HG03469 (cell line): ENCODE results near the gene NAPEPLD.
"Not testable (repeated sequence)": the region's sequence is repeated elsewhere in the genome, so short reads cannot be mapped to it uniquely, and the experiment has no call there.

Experiments
- ATAC-seq: cut with Tn5 transposase; IDR thresholded peaks from one replicate; pipeline ENCODE4 v1.9.1; 2021; ENCODE audit warnings: mild to moderate bottlenecking, moderate library complexity, moderate number of reproducible peaks; ENCODE audit not compliant: unreplicated experiment

Gene NAPEPLD

DNA sequence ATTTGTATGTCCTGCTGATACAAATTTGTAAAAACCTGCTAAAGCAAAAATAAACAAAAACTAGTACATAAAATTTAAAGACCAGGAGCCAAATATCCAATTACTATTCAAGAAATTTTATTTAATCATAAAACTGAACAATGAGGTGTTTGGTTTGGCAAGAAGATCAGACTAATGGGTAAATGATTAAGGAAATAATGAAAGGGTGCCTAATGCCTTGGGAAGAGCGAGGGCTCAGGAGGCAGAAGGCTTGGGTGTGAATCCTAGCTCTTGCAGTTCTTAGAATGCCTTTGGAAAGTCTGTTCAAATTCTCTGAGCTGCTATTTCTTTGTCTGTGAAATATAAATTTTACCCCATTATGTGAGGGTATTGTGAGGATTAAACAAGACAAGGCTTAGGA, 32.4 kb downstream of the NAPEPLD start:
- no peak for ATAC-seq

DNA sequence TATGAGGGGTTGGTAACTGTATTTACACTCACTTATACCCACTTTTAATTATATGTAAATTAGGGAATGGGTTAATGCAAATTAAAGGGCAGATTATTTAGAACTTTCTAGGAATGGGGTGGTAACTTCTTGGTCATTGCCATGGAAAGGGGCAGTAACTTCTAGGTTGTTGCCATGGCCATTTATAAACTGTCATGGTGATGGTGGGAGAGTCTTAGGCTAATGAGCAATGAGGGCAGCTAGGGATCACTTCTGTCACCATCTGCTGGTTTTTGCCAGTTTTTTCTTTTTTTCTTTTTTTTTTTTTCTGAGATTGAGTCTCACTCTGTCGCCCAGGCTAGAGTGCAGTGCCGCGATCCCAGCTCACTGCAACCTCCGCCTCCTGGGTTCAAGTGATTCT, 33.1 kb downstream of the NAPEPLD start:
- ATAC-seq: no peak

DNA sequence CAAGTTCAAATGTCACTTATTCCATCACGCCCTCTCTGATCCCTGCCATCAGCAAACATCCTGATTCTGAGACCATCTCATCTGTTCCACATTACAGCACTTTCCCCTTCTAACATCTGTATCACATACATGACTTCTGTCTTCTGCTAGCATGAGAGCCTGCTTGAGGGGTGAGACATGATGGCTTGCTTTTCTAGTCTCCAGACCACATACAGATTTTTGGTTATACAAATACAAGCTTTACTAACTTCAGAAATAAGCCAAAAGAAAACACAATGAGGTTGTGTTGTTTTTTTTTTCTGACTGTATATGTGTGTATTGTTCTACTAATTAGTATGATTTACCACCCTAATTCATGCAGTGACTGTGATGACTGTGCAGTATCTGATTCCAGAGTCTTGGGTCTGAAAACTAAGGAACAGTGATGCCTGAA, 34.3 kb downstream of the NAPEPLD start:
- no peak for ATAC-seq

DNA sequence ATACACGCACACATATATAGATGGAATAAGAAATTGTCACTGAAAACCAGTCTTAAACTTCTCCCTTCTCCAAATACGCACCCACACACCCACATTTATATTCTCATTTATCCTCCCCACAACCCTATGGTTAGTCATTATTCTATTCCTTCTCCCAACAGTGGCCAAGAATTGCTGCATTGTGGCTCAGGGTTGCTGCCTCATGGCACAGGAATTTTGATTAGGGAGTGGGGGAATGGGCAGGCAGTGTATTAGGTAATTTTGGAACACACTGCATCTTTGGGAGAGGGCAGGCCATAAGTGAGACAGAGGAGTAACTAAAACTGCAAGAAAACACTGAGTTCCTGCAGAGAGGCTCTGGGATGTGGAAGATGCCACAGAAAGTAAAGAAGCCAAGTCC, 35.7 kb downstream of the NAPEPLD start:
- ATAC-seq: no peak

DNA sequence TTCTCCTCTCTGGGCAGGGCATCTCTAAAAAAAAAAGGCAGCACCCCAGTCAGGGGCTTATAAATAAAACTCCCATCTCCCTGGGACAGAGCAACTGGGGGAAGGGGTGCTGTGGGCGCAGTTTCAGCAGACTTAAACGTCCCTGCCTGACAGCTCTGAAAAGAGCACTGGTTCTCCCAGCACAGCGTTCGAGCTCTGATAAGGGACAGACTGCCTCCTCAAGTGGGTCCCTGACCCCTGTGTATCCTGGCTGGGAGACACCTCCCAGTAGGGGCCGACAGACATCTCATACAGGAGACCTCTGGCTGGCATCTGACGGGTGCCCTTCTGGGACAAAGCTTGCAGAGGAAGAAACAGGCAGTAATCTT, 42.2 kb downstream of the NAPEPLD start:
- ATAC-seq: not testable (repeated sequence)

DNA sequence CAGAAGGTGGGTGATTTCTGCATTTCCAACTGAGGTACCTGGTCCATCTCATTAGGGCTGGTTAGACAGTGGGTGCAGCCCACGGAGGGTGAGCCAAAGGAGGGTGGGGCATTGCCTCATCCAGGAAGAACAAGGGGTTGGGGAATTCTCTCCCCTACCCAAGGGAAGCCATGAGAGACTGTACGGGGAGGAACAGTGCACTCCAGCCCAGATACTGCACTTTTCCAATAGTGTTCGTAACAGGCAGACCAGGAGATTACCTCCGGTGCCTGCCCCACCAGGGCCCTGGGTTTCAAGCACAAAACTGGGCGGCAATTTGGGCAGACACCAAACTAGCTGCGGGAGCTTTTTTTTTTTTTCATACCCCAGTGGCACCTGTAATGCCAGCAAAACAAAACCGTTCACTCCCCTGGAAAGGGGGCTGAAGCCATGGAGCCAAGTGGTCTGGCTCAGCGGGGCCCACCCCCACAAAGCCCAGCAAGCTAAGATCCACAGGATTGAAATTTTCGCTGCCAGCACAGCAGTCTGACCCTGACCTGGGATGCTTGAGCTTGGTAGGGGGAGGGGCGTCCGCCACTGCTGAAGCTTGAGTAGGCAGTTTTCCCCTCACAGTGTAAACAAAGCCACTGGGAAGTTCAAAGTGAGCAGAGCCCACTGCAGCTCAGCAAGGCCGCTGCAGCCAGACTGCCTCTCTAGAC, 42.7 kb downstream of the NAPEPLD start:
- ATAC-seq: no peak

DNA sequence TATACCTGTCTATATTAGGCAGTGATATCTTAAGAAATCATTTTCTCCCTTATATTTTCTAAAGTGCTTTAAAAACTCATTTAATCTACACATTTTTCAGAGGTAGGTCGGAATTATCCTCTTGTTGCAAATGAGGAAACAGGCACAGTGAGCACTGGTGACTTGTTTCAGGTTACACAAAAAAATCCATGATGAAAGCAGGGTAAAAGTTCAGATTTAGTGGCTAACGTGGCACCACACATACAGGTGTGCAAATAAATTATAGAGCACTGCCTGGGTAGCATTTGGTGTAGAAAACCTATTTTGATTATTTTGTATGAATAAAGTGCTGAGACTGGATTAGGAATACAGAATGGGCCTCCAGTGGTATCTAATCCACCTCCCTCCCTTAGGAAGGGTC, 47.4 kb downstream of the NAPEPLD start:
- ATAC-seq: no peak

DNA sequence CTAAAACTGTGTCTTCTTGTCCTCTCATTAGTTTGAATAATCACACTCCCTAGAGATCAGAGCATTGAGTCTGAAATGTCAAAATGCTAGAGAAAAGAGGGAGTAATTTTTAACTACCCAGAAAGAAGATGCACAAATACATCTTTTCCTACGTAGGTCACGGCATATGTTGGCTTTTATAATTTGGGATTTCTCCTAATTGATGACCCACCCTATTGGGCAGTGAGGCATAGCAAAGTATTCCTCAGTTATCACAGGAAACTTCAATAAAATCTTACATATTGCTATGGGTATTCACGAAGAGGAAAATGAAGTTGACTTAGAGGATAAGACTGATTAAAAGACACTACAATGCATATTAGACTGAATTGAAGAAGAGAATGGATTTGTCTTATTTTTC, 48.6 kb downstream of the NAPEPLD start:
- no peak for ATAC-seq

DNA sequence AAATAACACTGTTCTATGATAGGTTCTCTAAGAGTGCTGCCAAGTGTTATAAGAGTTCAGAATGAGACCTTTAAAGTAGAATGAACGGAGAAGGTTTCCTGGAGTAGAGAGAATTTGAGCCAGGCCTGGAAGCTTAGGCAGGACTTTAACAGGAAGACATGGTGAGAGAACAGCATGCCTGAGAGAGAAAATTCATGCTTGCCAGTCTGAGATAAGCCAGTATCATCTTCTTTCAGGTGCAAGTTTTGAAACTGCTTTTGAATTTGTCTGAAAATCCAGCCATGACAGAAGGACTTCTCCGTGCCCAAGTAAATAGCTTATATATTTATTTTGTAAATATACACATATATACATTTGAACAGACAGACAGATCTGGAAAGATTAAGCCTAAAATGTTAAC, 51.9 kb downstream of the NAPEPLD start:
- ATAC-seq: no peak

DNA sequence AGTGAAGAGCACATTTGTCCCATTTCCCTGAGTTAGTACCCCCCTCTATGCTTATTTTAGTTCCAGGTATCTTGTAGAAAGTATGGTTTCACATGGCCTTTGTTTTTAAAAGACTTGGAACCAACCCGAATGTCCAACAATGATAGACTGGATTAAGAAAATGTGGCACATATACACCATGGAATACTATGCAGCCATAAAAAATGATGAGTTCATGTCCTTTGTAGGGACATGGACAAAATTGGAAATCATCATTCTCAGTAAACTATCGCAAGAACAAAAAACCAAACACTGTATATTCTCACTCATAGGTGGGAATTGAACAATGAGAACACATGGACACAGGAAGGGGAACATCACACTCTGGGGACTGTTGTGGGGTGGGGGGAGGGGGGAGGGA, 53.3 kb downstream of the NAPEPLD start:
- ATAC-seq: not testable (repeated sequence)

DNA sequence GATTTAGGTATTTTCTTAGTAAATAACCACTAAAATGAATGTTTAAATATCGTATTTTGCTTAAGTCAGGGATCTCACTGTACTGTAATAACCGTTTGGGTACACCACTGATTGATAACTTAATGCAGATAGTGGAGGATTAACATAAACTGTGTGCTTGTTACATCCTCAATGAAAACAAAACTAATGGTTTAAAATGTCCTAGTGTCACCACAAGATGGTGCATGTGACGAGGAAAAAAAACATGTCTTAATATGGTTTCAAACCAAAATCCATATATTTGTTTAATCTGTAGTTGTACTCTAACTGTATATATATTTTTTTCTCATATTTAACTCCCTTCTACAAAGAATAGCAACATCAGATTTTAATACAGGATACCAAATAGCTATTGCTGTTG, 54.8 kb downstream of the NAPEPLD start:
- no peak for ATAC-seq

DNA sequence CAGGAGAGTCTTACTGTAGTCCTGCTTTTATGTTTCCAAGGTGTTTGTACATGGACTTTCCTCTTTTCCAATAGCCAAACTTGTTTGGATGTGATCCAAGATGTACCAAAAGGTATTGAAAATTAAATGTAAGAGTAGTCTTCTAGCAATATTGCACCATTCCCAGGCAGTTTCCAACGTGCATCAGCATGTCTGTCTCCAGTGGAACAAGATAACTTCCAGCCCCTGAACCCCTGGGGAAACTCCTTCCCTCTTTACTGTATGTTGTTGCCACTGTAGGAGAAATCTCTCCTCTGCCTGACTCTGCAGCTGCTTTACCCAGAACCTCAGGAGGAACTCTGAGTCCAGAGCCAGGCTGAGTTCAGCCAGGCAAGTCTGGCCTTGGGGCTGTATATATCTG, 55.5 kb downstream of the NAPEPLD start:
- ATAC-seq: no peak

DNA sequence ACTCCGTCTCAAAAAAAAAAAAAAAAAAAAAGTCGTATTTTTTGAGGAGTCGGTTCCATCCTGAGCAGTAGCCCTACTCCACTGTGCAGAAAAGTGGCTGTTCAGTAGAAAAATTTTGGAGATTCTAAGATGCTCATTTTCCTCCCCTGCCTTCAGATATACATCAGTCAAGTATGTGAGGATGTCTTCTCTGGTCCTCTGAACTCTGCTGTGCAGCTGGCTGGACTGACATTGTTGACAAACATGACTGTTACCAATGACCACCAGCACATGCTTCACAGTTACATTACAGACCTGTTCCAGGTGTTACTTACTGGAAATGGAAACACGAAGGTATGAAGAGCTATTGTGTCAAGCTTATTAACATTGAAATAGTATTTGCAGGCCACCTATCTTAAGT, 56.6 kb downstream of the NAPEPLD start:
- ATAC-seq: not testable (repeated sequence)

DNA sequence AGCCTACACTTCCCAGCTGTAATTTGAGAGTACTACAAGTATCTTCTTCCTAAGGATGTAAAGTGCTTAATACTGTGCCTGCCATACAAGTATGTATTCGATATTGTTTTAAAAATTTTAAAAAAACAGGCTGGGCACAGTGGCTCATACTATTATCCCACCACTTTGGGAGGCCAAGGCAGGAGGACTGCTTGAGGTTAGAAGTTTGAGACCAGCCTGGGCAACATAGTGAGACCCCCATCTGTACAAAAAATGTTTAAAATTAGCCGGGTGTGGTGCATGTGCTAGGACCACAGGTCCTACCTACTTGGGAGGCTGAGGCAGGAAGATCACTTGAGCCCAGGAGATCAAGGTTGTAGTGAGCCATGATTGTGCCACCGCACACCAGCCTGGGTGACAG, 65.7 kb downstream of the NAPEPLD start:
- ATAC-seq: no peak

DNA sequence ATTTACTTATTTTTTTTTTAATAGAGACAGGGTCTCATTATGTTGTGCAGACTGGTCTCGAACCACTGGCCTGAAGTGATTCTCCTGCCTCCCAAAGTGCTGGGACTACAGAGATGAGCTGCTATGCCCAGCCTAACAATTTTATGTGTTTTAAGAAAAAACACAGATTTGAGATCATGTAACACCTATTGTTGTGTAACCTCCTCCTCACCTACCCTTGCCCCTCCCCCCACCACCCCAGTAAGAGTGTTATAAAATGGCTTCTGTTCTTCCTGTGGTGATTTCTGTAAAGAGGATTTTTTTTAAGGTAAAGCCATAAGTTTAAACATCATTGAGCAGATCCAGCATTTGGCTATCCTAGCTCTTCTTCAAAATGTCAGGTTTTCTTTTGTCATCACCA, 66.4 kb downstream of the NAPEPLD start:
- ATAC-seq: no peak

DNA sequence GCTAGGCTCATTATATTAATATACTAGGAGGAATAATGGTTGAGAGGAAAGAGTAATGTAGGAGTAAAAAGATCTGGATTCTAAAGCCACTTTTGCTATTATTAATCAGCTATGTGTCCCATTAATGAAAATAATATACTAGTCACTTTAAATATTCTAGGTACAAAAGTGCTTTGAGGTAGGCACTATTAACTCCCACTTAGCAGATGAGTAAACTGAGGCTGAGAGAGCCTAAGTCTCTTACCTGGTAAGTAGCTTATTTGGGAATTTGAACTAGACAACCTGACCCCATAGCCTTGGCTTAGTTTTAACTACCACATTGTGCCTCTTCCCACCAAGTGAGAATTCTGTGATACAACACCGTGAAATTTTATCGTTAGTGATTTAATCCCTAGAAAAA, 68.0 kb downstream of the NAPEPLD start:
- ATAC-seq: no peak

DNA sequence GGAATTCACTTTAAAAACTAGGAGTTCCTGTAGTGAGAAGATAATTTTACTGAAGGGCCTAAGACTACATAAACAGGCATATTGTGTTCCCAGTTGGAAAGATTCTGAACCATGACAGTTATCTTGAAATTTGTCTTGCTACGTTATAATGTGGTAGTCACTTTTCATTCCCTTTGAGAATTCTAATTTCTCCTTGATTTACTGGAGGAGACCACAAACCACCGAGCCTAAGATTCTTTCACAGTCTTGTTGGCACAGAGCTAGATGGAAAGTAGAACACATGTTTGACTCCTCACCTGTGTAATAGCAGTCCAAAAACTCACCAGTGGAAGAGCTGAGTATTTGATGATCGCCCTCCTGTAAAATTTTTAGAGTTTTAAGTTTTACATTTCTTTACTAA, 69.1 kb downstream of the NAPEPLD start:
- no peak for ATAC-seq

DNA sequence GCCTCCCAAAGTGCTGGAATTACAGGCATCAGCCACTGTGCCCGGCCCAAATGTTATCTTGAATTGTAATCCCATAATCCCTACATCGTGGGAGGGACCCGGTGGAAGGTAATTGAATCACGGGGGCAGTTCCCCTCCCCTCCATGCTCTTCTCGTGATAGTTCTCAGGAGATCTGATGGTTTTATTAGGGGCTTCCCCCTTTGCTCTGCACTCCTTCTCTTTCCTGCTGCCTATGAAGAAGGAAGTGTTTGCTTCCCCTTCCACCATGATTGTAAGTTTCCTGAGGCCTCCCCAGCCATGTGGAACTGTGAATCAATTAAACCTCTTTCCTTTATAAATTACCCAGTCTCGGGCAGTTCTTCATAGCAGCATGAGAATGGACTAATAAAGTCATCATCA, 70.7 kb downstream of the NAPEPLD start:
- ATAC-seq: not testable (repeated sequence)

DNA sequence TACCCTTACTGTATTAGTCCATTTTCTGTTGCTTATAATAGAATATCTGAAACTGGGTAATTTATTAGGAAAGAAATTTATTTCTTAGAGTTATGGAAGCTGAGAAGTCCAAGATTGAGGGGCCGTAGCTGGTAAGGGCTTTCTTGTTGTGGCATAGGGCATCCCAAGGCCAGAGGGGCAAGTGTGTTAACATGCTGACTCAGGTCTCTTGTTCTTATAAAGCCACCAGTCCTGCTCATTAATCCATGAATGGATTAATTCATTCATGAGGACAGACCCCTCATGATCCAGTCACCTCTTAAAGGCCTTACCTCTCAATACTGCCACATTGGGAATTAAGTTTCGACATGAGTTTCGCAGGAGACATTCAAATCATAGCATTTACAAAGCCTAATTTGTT, 71.6 kb downstream of the NAPEPLD start:
- no peak for ATAC-seq

DNA sequence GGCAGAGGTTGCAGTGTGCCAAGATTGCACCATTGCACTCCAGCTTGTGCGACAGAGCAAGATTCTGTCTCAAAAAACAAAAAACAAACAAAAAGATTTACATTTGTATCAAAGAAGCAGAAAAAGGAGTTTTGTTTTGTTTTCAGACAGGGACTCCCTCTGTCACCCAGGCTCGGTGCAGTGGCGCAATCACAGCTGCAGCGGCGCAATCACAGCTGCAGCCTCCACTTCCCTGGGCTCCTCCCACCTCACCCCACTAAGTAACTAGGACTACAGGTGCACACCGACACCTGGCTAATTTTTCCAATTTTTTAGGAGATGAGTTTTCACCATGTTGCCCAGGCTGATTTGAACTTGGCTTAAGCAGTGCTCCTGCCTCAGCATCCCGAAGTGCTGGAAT, 72.1 kb downstream of the NAPEPLD start:
- ATAC-seq: no peak

DNA sequence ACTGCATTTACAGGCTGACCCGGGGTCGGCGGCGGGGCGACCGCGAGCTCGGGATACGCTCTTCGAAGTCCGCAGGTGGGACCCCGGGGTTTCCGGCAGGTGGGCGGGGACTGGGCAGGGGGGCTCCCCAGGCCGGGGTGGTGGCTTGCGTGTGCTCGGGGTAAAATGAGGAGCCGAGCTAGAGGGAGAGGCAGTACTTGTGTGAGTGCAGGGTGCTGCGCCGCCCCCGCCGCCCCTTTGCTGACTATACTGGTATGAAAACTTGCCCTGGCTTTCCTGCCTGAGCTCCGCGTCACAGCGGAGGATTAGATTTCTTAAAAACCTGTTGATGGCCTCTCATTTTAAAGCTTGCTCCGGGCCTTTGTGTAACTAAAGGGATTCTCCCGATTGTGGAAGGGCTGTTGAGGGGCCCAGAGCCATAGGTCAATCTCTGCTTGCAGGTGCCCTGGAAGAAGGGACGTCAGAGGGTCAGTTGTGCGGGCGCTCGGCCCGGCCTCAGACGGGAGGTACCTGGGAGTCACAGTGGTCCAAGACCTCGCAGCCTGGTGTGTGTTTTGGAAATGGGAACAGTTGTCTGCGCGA, 73.5 kb downstream of the NAPEPLD start:
- ATAC-seq: peak; percentile 23

DNA sequence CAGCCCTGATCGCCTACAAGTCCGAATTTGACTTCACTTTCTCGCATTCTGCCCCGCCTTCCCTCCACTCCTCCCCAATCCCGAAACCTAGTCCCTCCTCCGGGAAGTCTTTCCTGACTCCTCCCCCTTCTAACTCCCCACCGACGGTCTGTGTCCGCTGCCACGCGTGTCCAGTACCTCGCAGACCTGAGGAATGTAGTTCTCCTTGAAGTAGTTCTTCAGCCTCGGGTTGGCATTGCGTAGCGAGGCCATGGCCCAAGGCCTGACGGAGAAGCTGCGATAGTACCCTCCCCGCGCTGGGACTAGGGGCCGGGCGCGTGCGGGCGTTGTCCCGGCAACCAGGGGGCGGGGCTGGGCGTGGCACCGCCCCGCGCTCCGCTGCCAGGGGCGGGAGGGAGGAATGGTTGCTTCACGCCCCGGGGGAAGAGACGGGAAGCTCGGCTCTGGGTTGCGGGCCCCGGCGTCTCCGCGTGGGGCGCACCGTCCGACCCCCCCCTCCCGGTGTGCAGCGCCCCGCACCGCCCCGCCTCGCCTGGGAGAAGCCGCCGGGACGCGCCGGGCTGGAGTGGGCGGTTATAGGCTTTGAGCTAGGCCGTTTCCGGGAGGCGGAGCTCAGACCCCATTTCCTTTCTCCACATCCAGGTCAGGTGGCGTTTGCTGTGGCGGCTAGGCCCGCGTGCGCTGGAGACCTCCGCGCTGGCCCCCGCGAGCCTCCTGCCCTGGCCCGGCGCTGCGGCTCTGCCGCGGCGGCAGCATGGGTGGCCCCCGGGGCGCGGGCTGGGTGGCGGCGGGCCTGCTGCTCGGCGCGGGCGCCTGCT, 74.2 kb downstream of the NAPEPLD start, which contains the start of the genes ARMC10 and FBXL13:
Gene ARMC10 (plus strand): TSS at position 622 of the 818 bp plus-strand sequence. CDS start 133 bp downstream, at position 755.
Gene FBXL13 (minus strand): TSS at position 278 of the 818 bp plus-strand sequence.
- peak; percentile 81 for ATAC-seq
